MM.1S (cell line): Measurements from ENCODE around the gene NOA1.
"Not testable (repeated sequence)": the region's sequence is repeated elsewhere in the genome, so short reads cannot be mapped to it uniquely, and the experiment has no call there.

Experiments used
- CTCF ChIP-seq: fragments of 300-600 bp; sonication (generic); IDR thresholded peaks from 2 replicates; pipeline ENCODE4 v1.5.1; 2016; ENCODE audit warnings: antibody characterized with exemption, low read length, mixed read lengths
- EZH2 ChIP-seq: fragments of 300-600 bp; sonication (generic); optimal IDR thresholded peaks from 2 replicates; pipeline ENCODE3; 2017; ENCODE audit warnings: low read depth, mild to moderate bottlenecking, antibody characterized with exemption, low read length, mixed read lengths
- EZH2phosphoT487 ChIP-seq: fragments of 300-600 bp; sonication (generic); IDR thresholded peaks from 2 replicates; pipeline ENCODE4 v1.6.1; 2018; ENCODE audit warnings: antibody characterized with exemption, low read length

- TF ChIP-seq CTCF, EZH2phosphoT487, EZH2: not testable (repeated sequence)
Observed at GRCh38 chr4:56939826-56940225, 37.6 kb downstream of the NOA1 start.
